Upper lobe of left lung (tissue), 6 donors: ENCODE results near the gene SVOP. TPM values are rescaled to one million over a fixed set of nuclear protein-coding genes. Genes with fewer than 3 reads are reported as not detected.

ENCODE experiments used
- ATAC-seq, 2 donors: fragments of 200-7000 bp; cut with Tn5 transposase; one replicate each; pipeline ENCODE4 v1.9.1; 2022; ENCODE audit warnings: mild to moderate bottlenecking in 2 of 2, moderate library complexity in 2 of 2; ENCODE audit not compliant: low FRiP score in 2 of 2
- DNase-seq, 2 donors: peaks; one replicate each; pipeline ENCODE4 v3.0.0-alpha.2; 2019 to 2020
- H3K27ac ChIP-seq, 4 donors: fragments of 200-600 bp; sonication (generic); one replicate each; pipeline ENCODE4 v1.5.1; 2016 to 2019
- H3K27me3 ChIP-seq, 4 donors: fragments of 200-600 bp; sonication (generic); one replicate each; pipeline ENCODE4 v1.5.1; 2017 to 2019
- H3K36me3 ChIP-seq, 4 donors: fragments of 200-600 bp; sonication (generic); one replicate each; pipeline ENCODE4 v1.5.1; 2016 to 2019
- H3K4me1 ChIP-seq, 4 donors: fragments of 200-600 bp; sonication (generic); one replicate each; pipeline ENCODE4 v1.5.1; 2018 to 2019
- H3K4me3 ChIP-seq, 4 donors: fragments of 200-600 bp; sonication (generic); one replicate each; pipeline ENCODE4 v1.5.1; 2017 to 2019; ENCODE audit warnings: mild to moderate bottlenecking in 2 of 4, moderate library complexity in 1 of 4
- H3K9me3 ChIP-seq, 4 donors: fragments of 200-600 bp; sonication (generic); one replicate each; pipeline ENCODE4 v1.5.1; 2018 to 2019
- CTCF ChIP-seq, 6 experiments: fragments of 450-650 bp in 4 of 6; fragments of 200-600 bp in 2 of 6; sonication (generic) in 2 of 6; IDR thresholded peaks; one replicate each; pipeline ENCODE4 v1.5.1; 2016 to 2019; ENCODE audit warnings: antibody characterized with exemption in 6 of 6
- EP300 ChIP-seq, 4 donors: sonication (generic); formaldehyde crosslinking; IDR thresholded peaks; one replicate each; pipeline ENCODE4 v1.5.1; 2017; ENCODE audit warnings: antibody characterized with exemption in 4 of 4, control low read depth in 2 of 4
- POLR2A ChIP-seq, 4 donors: fragments of 450-650 bp; IDR thresholded peaks; one replicate each; pipeline ENCODE4 v1.5.1; 2016 to 2017; ENCODE audit warnings: antibody characterized with exemption in 4 of 4, mild to moderate bottlenecking in 2 of 4
- POLR2AphosphoS5 ChIP-seq, 2 donors: sonication (generic); formaldehyde crosslinking; IDR thresholded peaks; one replicate each; pipeline ENCODE4 v1.5.1; 2017; ENCODE audit warnings: antibody characterized with exemption in 2 of 2
- WGBS, 2 donors: methylation state at CpG; one replicate each; pipeline ENCODE4 v1.1.5; 2017 to 2018; 5-methylcytosine and 5-hydroxymethylcytosine counted together
- total RNA-seq, 6 donors: library from RNA; depleted of rRNA in 4 of 6; stranded (reverse); fragments of >200 nt in 4 of 6; gene quantifications; one replicate each; pipeline versions ENCODE4 v1.1.0 to v1.2.1, GENCODE V29; 2016 to 2021
- donor health status: DM: no; HTN: no; CAD: no; lungs with moderate emphysema.
- donor health status: DM: no; HTN: yes; CAD: no; lungs with severe emphysema.

The SVOP gene
- total RNA-seq, 6 donors from 2014 or later: not detected

GRCh38 chr12:108965886-108966285, 55.0 kb downstream of the SVOP start:
- ATAC-seq (no peak), DNase-seq (no peak)
- H3K36me3 ChIP-seq: no peaks in the 10 kb centered on the region
- TF ChIP-seq POLR2AphosphoS5 (IDR thresholded peaks at IDR 0.05) (no peak), CTCF (IDR thresholded peaks at IDR 0.05) (no peak), POLR2A (IDR thresholded peaks at IDR 0.05) (no peak), EP300 (IDR thresholded peaks at IDR 0.05) (no peak)
- no peak overlapping the region for H3K27ac ChIP-seq
- no peaks in the 10 kb centered on the region for H3K4me1 ChIP-seq
- H3K9me3 ChIP-seq: no peaks in the 10 kb centered on the region
- H3K4me3 ChIP-seq: no peak overlapping the region
- no peaks in the 10 kb centered on the region for H3K27me3 ChIP-seq
- 78 to 86% methylated on average over 1 of the region's 1 CpG for WGBS, 2 donors

- no peaks in the 10 kb centered on the region for H3K4me1 ChIP-seq
- no peak overlapping the region for H3K27ac ChIP-seq
- no peak overlapping the region for H3K4me3 ChIP-seq
- WGBS, 2 donors: 64 to 68% methylated on average over 8 of the region's 8 CpGs
- H3K27me3 ChIP-seq: no peaks in the 10 kb centered on the region
- DNase-seq (no peak), ATAC-seq (no peak)
- no peaks in the 10 kb centered on the region for H3K36me3 ChIP-seq
- H3K9me3 ChIP-seq: no peaks in the 10 kb centered on the region
- TF ChIP-seq POLR2A (IDR thresholded peaks at IDR 0.05) (no peak), CTCF (IDR thresholded peaks at IDR 0.05) (no peak), EP300 (IDR thresholded peaks at IDR 0.05) (no peak), POLR2AphosphoS5 (IDR thresholded peaks at IDR 0.05) (no peak)
Measured at GRCh38 chr12:108964371-108965352, 56.2 kb downstream of the SVOP start.

- H3K27me3 ChIP-seq: no peaks in the 10 kb centered on the region
- H3K4me3 ChIP-seq: no peak overlapping the region
- ATAC-seq: no peak
- H3K9me3 ChIP-seq: no peaks in the 10 kb centered on the region
- TF ChIP-seq CTCF (IDR thresholded peaks at IDR 0.05): no peak
- TF ChIP-seq EP300 (IDR thresholded peaks at IDR 0.05): no peak
- TF ChIP-seq POLR2A (IDR thresholded peaks at IDR 0.05): no peak
- no peak for TF ChIP-seq POLR2AphosphoS5 (IDR thresholded peaks at IDR 0.05)
- H3K4me1 ChIP-seq: no peaks in the 10 kb centered on the region
- H3K27ac ChIP-seq: no peak overlapping the region
- H3K36me3 ChIP-seq: no peaks in the 10 kb centered on the region
- 80 to 84% methylated on average over 4 of the region's 4 CpGs for WGBS, 2 donors
- DNase-seq: no peak
Measured at GRCh38 chr12:108962256-108962655, 58.6 kb downstream of the SVOP start.

GRCh38 chr12:108959748-108960655, 60.9 kb downstream of the SVOP start:
- H3K4me1 ChIP-seq: no peaks in the 10 kb centered on the region
- H3K27me3 ChIP-seq: no peaks in the 10 kb centered on the region
- TF ChIP-seq CTCF (IDR thresholded peaks at IDR 0.05) (no peak), POLR2AphosphoS5 (IDR thresholded peaks at IDR 0.05) (no peak), POLR2A (IDR thresholded peaks at IDR 0.05) (no peak), EP300 (IDR thresholded peaks at IDR 0.05) (no peak)
- ATAC-seq: no peak
- H3K9me3 ChIP-seq: no peaks in the 10 kb centered on the region
- DNase-seq: no peak
- 83 to 86% methylated on average over 11 of the region's 11 CpGs for WGBS, 2 donors
- H3K36me3 ChIP-seq: no peaks in the 10 kb centered on the region
- no peak overlapping the region for H3K27ac ChIP-seq
- H3K4me3 ChIP-seq: no peak overlapping the region
